T-helper 1 cell treated with Interleukin-12 subunit alpha and Interleukin-12 subunit beta and Interleukin-4 antibody, amounts not matched to agents 30 μg/mL and 1 μg/mL, for 36 hours (primary cell): Measurements from ENCODE around the gene FBXL7.

ENCODE experiments used
- H3K27ac Mint-ChIP-seq: one replicate; pipeline ENCODE4 v1.8.0; 2021; ENCODE audit warnings: mild to moderate bottlenecking, mixed read lengths
- H3K27me3 Mint-ChIP-seq: one replicate; pipeline ENCODE4 v1.8.0; 2021; ENCODE audit warnings: low read depth, mixed read lengths
- H3K36me3 Mint-ChIP-seq: one replicate; pipeline ENCODE4 v1.8.0; 2021; ENCODE audit warnings: low read depth, mixed read lengths
- H3K4me1 Mint-ChIP-seq: one replicate; pipeline ENCODE4 v1.8.0; 2021; ENCODE audit warnings: low read depth, mixed read lengths
- H3K4me3 Mint-ChIP-seq: one replicate; pipeline ENCODE4 v1.8.0; 2021; ENCODE audit warnings: mild to moderate bottlenecking, moderate library complexity, mixed read lengths
- H3K9me3 Mint-ChIP-seq: one replicate; pipeline ENCODE4 v1.8.0; 2021; ENCODE audit warnings: mixed read lengths

Gene FBXL7

DNA sequence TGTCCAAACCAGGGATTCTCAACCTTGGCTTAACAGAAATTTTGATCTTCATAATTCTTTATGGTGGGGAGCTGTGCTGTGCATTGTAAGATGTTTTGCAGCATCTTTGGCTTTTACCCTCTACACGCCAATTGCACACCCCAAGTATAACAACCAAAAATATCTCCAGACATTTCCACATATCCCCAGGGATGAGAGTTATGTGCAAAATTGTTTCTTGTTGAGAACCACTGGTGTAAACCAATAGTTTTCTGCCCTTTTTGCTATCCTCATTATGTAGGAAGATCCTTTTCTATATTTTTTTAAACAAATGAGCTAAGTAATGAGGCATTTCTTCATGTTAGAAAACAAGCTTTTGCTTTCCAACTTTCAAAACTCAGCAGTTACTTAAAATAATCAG is 189.9 kb downstream of the FBXL7 start:
- Mint-ChIP-seq H3K27me3 (no peaks in the 10 kb centered on the region), H3K4me3 (no peak overlapping the region), H3K27ac (no peak overlapping the region), H3K4me1 (no peaks in the 10 kb centered on the region), H3K9me3 (peaks cover 11% of the 10 kb centered on the region), H3K36me3 (no peaks in the 10 kb centered on the region)

DNA sequence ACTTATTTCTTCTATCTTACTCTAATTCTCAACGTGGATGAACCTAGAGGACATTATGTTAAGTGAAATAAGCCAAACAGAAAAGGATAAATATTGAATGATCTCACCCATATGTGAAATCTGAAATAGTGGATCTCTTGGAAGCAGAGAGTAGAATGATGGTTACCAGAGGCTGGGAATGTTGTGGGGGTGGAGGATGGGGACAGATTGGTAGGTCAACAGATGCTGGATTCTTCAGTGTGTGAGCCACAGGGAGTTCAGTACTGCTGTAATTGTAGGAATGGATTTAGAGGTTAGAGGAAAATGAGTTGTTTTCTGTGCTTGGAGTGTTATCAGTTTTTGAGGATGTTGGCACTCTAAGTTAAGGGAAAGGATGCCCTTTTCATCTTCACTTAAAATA is 190.6 kb downstream of the FBXL7 start:
- Mint-ChIP-seq H3K4me3 (no peak overlapping the region), H3K27ac (no peak overlapping the region), H3K27me3 (no peaks in the 10 kb centered on the region), H3K36me3 (no peaks in the 10 kb centered on the region), H3K9me3 (peaks cover 11% of the 10 kb centered on the region), H3K4me1 (no peaks in the 10 kb centered on the region)

DNA sequence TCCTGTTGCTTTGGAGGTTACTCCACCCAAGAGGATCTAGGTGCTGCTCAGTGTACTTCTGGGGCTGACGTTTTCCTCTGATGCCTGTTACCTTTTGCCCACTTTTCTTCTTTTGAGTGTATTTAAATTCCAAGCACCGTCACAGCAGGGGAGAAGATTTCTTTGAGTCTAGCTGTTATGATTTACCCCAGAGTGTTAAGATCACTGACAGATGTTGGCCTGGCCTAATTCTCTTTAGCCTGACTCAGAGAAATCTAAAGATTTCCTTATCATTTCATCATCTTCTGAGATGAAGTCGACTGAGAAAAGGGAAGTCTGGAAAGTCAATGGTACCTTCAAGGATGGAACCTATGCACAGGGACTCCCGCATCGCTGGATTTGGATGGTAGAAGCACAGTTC is 191.5 kb downstream of the FBXL7 start:
- H3K36me3 Mint-ChIP-seq: no peaks in the 10 kb centered on the region
- H3K9me3 Mint-ChIP-seq: peaks cover 11% of the 10 kb centered on the region
- no peak overlapping the region for H3K4me3 Mint-ChIP-seq
- H3K4me1 Mint-ChIP-seq: no peaks in the 10 kb centered on the region
- no peak overlapping the region for H3K27ac Mint-ChIP-seq
- no peaks in the 10 kb centered on the region for H3K27me3 Mint-ChIP-seq

DNA sequence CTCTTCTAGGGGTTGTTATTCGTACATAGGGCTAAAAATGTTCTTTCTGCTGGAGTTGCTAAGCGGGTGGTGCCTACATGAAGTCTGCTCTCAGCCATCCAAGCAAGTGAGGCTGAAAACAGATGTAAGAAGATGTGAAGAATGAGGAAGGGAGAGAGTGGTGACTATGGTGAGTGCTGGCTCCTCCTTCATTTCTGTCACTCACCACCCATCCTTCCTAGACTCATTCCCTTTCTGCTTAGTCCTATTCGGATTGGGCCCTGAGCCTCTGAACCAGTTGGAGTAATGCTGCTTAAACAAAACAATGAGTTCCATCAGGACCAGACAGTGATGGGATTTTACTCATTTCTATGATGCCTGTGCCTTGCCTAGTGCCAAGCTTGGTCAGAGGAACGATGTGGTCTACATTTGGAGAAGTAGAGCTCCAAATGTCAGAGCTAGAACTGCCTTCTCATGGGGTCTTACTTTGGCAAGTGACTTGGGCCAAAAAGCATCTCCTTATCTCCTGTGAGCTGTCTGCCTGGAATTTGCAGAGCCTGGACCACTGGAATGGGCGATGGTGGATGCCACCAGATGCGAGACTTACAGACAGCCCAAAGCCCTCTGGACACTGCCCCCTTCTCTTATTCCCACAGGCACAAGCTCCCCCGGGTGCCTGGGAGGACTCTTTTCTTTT is 192.9 kb downstream of the FBXL7 start:
- no peak overlapping the region for H3K27ac Mint-ChIP-seq
- peaks cover 11% of the 10 kb centered on the region for H3K9me3 Mint-ChIP-seq
- no peak overlapping the region for H3K4me3 Mint-ChIP-seq
- no peaks in the 10 kb centered on the region for H3K4me1 Mint-ChIP-seq
- no peaks in the 10 kb centered on the region for H3K27me3 Mint-ChIP-seq
- no peaks in the 10 kb centered on the region for H3K36me3 Mint-ChIP-seq

DNA sequence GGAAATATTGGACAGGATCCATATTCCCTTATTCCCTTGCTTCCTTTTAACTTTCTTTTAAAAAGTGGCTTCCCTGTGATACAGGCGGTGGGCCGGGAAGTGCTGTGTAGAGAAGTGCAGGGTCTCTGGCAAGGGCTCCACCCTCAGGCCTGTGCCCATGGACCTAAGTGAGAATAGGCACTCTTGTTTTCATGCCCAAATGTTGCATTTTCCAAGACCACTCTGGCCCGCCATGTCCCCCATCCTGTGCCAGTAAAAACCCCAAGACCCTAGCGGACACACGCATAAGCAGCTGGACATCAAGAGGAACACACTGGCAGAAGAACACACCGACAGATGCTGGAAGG is 193.4 kb downstream of the FBXL7 start:
- H3K36me3 Mint-ChIP-seq: no peaks in the 10 kb centered on the region
- no peak overlapping the region for H3K27ac Mint-ChIP-seq
- no peaks in the 10 kb centered on the region for H3K27me3 Mint-ChIP-seq
- H3K9me3 Mint-ChIP-seq: peaks cover 11% of the 10 kb centered on the region
- no peaks in the 10 kb centered on the region for H3K4me1 Mint-ChIP-seq
- no peak overlapping the region for H3K4me3 Mint-ChIP-seq

DNA sequence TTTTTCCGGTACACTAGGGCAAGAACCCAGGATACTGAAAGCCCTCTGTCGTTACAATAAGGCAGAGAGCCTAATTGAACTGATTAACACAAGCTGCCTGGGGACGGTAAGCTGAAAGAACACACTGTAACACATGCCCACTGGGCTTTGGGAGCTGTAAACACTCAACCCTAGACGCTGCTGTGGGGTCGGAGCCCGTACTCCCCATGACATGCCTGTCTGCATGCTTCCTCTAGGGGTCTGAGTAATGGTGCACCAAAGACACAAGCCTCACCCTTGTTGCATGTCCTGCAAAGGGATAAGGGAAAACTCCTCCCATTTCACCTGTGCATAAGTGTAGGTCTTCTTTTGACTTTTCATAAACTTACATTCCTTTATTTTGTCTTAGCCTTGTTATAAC is 194.0 kb downstream of the FBXL7 start:
- Mint-ChIP-seq H3K9me3 (peaks cover 11% of the 10 kb centered on the region), H3K4me1 (no peaks in the 10 kb centered on the region), H3K36me3 (no peaks in the 10 kb centered on the region), H3K4me3 (no peak overlapping the region), H3K27me3 (no peaks in the 10 kb centered on the region), H3K27ac (no peak overlapping the region)

DNA sequence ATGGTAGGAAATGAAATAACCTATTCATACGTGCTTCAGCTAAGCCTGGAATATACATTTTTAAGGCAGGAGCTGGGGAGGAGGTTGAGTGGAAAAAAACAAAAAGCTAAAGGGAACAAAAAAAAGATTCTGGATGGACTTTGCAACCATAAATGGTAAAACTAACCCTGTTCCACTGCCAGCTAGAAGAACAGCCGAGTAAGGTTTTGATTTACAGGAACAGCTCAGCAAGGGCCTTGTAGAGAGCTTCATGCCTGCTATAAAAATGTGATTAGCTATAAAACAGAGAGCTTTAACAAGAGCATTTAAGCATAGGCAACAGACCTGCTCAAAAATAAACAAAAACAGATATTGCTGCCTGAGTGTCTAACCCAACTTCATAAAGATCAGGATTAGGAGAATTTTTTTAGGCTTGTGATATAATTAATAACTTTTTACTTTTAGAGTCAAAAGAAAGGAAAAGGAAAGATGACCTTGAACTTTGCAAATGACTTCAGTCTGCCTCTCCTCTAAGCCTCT is 194.8 kb downstream of the FBXL7 start:
- peaks cover 11% of the 10 kb centered on the region for H3K9me3 Mint-ChIP-seq
- H3K4me1 Mint-ChIP-seq: no peaks in the 10 kb centered on the region
- H3K27me3 Mint-ChIP-seq: no peaks in the 10 kb centered on the region
- H3K27ac Mint-ChIP-seq: no peak overlapping the region
- H3K36me3 Mint-ChIP-seq: no peaks in the 10 kb centered on the region
- no peak overlapping the region for H3K4me3 Mint-ChIP-seq

DNA sequence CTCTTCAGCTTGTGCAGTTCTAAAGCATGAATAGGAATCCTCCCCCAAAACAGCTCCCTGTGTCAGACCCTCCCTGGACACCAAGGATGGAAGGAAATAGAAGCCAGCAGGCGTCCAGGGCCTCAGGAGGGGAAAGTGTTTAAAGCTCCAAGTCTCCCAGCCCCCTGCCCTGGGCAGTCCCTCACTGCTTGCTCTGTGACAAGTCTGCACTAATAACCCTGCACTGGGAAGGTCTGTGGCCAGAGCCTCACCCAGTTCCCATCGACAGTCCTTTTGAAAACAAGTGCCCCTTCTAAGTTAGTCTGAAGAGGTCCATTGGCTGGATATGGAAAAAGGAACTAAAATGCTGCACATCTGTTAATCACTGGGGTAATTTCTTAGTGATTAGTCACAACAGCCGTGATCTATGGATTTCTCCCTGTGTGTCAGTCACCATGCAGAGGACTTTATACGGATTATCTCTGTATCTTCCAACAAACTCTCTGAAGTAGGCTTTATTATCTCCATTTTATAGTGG is 195.3 kb downstream of the FBXL7 start:
- Mint-ChIP-seq H3K4me3 (no peak overlapping the region), H3K36me3 (no peaks in the 10 kb centered on the region), H3K27ac (no peak overlapping the region), H3K27me3 (no peaks in the 10 kb centered on the region), H3K4me1 (no peaks in the 10 kb centered on the region), H3K9me3 (peaks cover 11% of the 10 kb centered on the region)

DNA sequence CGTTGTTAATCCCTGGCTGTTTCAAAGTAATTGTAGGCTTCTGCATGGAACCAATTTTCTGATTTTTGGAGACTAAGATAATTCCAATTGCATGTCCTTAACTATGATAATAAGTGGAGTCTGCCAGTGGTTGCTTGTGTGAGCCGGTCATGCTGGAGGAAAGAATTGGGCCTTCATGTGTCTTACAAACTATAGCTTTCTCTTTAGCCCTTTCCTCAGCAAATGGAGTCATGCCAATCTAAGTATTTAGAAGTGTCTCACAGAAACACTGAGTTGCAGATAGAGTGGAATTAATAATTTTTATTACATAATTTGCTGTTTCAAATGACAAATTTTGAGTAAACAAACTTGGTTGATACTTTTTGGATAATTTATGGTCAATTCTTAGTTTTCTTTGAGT is 200.4 kb downstream of the FBXL7 start:
- H3K9me3 Mint-ChIP-seq: peaks cover 4% of the 10 kb centered on the region
- H3K27ac Mint-ChIP-seq: no peak overlapping the region
- no peaks in the 10 kb centered on the region for H3K27me3 Mint-ChIP-seq
- H3K4me1 Mint-ChIP-seq: no peaks in the 10 kb centered on the region
- H3K36me3 Mint-ChIP-seq: no peaks in the 10 kb centered on the region
- H3K4me3 Mint-ChIP-seq: no peak overlapping the region

DNA sequence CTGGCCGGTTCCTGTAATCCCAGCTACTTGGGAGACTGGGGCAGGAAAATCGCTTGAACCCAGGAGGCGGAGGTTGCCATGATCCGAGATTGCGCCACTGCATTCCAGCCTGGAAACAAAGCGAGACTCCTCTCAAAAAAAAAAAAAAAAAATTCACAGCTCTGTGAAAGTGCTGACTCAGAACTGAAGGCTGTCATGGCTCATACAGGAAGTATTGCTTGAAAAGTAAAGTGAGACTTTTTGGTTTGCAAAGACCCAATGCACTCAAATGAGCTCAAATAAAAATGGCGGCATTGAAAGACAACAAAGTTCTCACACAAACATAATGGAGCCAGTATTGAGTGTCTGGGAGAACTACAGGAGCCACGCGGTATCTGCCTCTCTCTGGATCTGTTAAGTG is 202.1 kb downstream of the FBXL7 start:
- Mint-ChIP-seq H3K27ac (no peak overlapping the region), H3K4me1 (no peaks in the 10 kb centered on the region)

DNA sequence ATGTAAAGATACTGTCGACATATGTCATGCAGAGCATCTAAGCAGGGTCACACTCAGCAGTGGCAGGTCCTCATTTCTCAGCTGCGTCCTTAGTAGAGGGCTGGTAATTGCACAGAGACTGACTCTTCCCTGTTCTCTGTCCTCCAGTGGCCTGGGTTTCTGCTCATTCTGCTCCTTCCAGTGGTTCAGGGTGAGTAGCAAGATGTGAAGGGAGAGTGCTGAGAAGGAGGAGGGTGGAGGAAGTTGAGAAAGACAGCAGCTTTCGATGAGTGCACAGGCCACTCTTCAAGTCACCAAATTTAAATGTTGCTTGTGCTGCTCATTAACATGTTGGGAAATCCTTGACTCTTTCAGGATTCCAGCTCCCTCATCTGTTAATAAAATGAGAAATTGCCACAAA is 203.9 kb downstream of the FBXL7 start:
- Mint-ChIP-seq H3K4me3 (no peak overlapping the region), H3K27me3 (no peaks in the 10 kb centered on the region), H3K4me1 (no peaks in the 10 kb centered on the region), H3K27ac (no peak overlapping the region), H3K36me3 (no peaks in the 10 kb centered on the region), H3K9me3 (peaks cover 4% of the 10 kb centered on the region)

More for the DNA sequence above, 202.1 kb downstream of the FBXL7 start:
- no peaks in the 10 kb centered on the region for H3K27me3 Mint-ChIP-seq
- no peak overlapping the region for H3K4me3 Mint-ChIP-seq
- H3K9me3 Mint-ChIP-seq: peaks cover 4% of the 10 kb centered on the region
- H3K36me3 Mint-ChIP-seq: no peaks in the 10 kb centered on the region

DNA sequence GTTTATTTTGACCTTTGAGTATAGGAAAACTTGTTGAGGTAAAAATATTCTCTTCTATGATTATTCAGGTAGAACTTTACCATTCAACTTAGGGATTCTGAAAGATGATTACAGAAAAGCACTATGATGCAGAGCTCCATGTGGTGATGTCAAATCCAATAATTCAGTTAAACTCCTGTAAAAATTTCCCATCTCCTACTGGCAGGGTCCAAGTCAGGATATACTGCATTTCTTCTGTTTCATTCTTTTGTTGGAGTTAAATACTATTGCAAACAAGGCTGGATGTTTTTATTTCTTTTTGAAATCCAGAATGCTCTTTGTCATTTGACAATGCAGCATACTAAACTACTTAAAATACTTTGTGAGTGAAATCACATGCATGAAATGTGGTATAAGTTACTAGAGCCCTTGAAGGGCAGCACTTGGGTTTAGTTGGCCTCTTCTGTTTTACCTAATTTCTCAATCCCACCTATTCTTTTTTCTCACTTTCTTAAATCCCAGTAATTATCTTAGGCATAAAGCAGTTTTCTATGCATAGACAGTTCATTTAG is 204.5 kb downstream of the FBXL7 start:
- Mint-ChIP-seq H3K4me3 (no peak overlapping the region), H3K9me3 (peaks cover 4% of the 10 kb centered on the region), H3K4me1 (no peaks in the 10 kb centered on the region), H3K36me3 (no peaks in the 10 kb centered on the region), H3K27me3 (no peaks in the 10 kb centered on the region), H3K27ac (no peak overlapping the region)

DNA sequence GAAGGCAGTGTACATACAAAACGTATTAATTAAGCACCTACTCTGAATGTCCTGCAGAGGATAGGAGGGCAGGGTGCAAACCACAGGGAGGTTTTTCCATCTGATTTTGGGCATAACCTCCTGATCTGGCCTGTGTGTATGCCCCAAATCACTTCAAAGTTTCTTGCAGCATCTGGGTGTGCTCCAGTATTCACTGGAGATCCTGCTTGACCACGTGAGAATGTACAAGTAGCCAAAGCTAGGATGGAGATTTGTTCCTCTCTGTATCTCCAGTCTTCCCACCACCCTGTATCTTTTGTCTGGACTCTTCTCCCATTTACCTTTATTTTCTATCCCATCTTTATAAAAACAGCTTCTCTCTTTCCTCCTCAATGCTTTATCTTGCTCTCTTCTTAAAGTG is 207.7 kb downstream of the FBXL7 start:
- Mint-ChIP-seq H3K36me3 (no peaks in the 10 kb centered on the region), H3K27ac (no peak overlapping the region), H3K27me3 (no peaks in the 10 kb centered on the region), H3K9me3 (peaks cover 5% of the 10 kb centered on the region), H3K4me3 (no peak overlapping the region), H3K4me1 (no peaks in the 10 kb centered on the region)

DNA sequence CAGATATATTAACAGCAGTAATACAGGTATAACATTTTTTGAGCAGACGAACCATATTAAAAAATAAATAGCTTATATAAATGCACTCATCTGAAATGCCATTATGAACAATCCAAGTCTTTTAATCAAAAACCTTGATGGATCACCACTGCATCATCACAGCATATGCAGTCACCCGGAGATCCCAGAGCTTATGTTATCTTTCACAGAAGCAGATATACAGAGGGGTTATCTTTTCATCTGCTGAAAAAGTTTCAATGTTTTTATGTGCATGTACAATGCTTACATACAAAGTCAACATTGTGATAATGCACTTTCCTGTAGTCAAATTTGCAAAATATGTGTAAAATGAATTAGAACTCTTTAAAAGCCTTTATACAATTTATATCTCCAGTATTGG is 211.9 kb downstream of the FBXL7 start:
- H3K4me1 Mint-ChIP-seq: no peaks in the 10 kb centered on the region
- H3K4me3 Mint-ChIP-seq: no peak overlapping the region
- no peak overlapping the region for H3K27ac Mint-ChIP-seq
- no peaks in the 10 kb centered on the region for H3K36me3 Mint-ChIP-seq
- H3K9me3 Mint-ChIP-seq: peaks cover 5% of the 10 kb centered on the region
- no peaks in the 10 kb centered on the region for H3K27me3 Mint-ChIP-seq

DNA sequence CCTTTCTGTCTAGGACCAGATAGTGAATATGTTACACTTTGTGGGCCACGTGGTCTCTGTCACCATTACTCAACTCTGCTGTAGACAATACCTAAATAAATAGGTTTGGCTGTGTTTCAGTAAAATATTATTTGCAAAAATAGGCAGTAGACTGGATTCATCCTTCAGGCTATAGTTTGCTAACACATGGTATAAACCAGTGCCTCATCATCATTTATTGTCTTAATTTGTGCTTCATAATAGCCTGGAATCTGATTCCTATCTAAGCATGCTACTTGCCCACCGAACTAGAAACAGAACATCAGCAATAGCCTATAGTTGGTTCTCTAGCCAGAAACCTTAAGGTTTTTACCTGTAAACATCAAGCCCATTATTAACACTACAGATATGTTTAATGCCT is 215.6 kb downstream of the FBXL7 start:
- Mint-ChIP-seq H3K4me3 (no peak overlapping the region), H3K9me3 (peaks cover 5% of the 10 kb centered on the region), H3K4me1 (no peaks in the 10 kb centered on the region), H3K36me3 (no peaks in the 10 kb centered on the region), H3K27me3 (no peaks in the 10 kb centered on the region), H3K27ac (no peak overlapping the region)
